GM12878 (cell line): Measurements from ENCODE around the gene VSIG10. TPM values are rescaled to one million over a fixed set of nuclear protein-coding genes. Genes with fewer than 3 reads are reported as not detected.

Experiments used
- CBX5 ChIP-seq: sonication (generic); IDR thresholded peaks from 2 replicates; pipeline ENCODE4 v1.6.1; 2016; ENCODE audit warnings: low read depth, moderate library complexity, mild to moderate bottlenecking, inconsistent platforms
- CHD1 ChIP-seq: IDR thresholded peaks from 2 replicates; pipeline ENCODE4 v1.6.1; 2012; ENCODE audit warnings: low read depth, low read length, improper control_type of control experiment
- CHD2 ChIP-seq: IDR thresholded peaks from 2 replicates; pipeline ENCODE4 v1.6.1; 2011; ENCODE audit warnings: low read depth, low read length, improper control_type of control experiment, borderline replicate concordance
- CREB1 ChIP-seq: IDR thresholded peaks from 2 replicates; pipeline ENCODE4 v1.6.1; 2012; ENCODE audit warnings: low read depth, mild to moderate bottlenecking, inconsistent platforms
- E2F4 ChIP-seq: IDR thresholded peaks from 2 replicates; pipeline ENCODE4 v1.6.1; 2012; ENCODE audit warnings: low read depth, low read length, improper control_type of control experiment
- HDAC2 ChIP-seq: fragments of 200-600 bp; sonication (generic); IDR thresholded peaks from 2 replicates; pipeline ENCODE4 v1.6.1; 2017
- JUNB ChIP-seq: IDR thresholded peaks from 2 replicates; pipeline ENCODE4 v1.6.1; 2016; ENCODE audit warnings: antibody characterized with exemption, mild to moderate bottlenecking
- KAT2A ChIP-seq: conservative IDR thresholded peaks from 2 replicates; pipeline ENCODE4 v1.6.1; 2011; ENCODE audit warnings: low read depth, low read length; ENCODE audit not compliant: control insufficient read depth
- MLLT1 ChIP-seq: fragments of 450-650 bp; IDR thresholded peaks from 2 replicates; pipeline ENCODE4 v1.6.1; 2016; ENCODE audit warnings: mild to moderate bottlenecking
- NFXL1 ChIP-seq: fragments of 450-650 bp; IDR thresholded peaks from 2 replicates; pipeline ENCODE4 v1.6.1; 2017; ENCODE audit warnings: antibody characterized with exemption, mild to moderate bottlenecking, borderline replicate concordance
- PBX3 ChIP-seq: IDR thresholded peaks from 2 replicates; pipeline ENCODE4 v1.6.1; 2011; ENCODE audit warnings: mild to moderate bottlenecking, low read depth, low read length, moderate library complexity; ENCODE audit not compliant: insufficient replicate concordance
- POLR2A ChIP-seq: IDR thresholded peaks from 2 replicates; pipeline ENCODE4 v1.6.1; 2011; ENCODE audit warnings: low read depth, mild to moderate bottlenecking, low read length
- RBBP5 ChIP-seq: fragments of 200-600 bp; sonication (generic); conservative IDR thresholded peaks from 2 replicates; pipeline ENCODE4 v1.6.1; 2016
- SKIL ChIP-seq: fragments of 450-650 bp; IDR thresholded peaks from 2 replicates; pipeline ENCODE4 v1.6.1; 2017; ENCODE audit warnings: mild to moderate bottlenecking, low read depth, inconsistent platforms; ENCODE audit not compliant: poor library complexity, severe bottlenecking
- SP1 ChIP-seq: IDR thresholded peaks from one replicate; pipeline ENCODE4 v1.6.1; 2011; ENCODE audit warnings: low read depth, low read length
- SRF ChIP-seq, 2 experiments: IDR thresholded peaks; 2 replicates each; pipeline ENCODE4 v1.6.1; 2011; ENCODE audit warnings: low read depth in 2 of 2, low read length in 2 of 2, mild to moderate bottlenecking in 1 of 2, moderate library complexity in 1 of 2
- SUZ12 ChIP-seq: fragments of 200-600 bp; sonication (generic); IDR thresholded peaks from one replicate; pipeline ENCODE4 v1.6.1; 2018; ENCODE audit warnings: antibody characterized with exemption, mild to moderate bottlenecking; ENCODE audit not compliant: unreplicated experiment
- TBL1XR1 ChIP-seq: IDR thresholded peaks from 2 replicates; pipeline ENCODE4 v1.6.1; 2012; ENCODE audit warnings: low read depth, low read length, improper control_type of control experiment
- ZNF274 ChIP-seq: IDR thresholded peaks from one replicate; pipeline ENCODE4 v1.8.0; 2011; ENCODE audit not compliant: insufficient read length, insufficient read depth
- ZNF384 ChIP-seq: IDR thresholded peaks from 2 replicates; pipeline ENCODE4 v1.6.1; 2012; ENCODE audit warnings: low read depth, mild to moderate bottlenecking, low read length, improper control_type of control experiment, borderline replicate concordance
- ZNF592 ChIP-seq: fragments of 450-650 bp; IDR thresholded peaks from 2 replicates; pipeline ENCODE4 v1.6.1; 2017; ENCODE audit warnings: mild to moderate bottlenecking, moderate library complexity
- polyA plus RNA-seq, 11 experiments: library from polyadenylated mRNA; depleted of rRNA in 4 of 11; unstranded in 6 of 11; stranded (reverse) in 5 of 11; fragments of >200 nt; fragmentation: Nextera tagmentation in 4 of 11; fragmentation: Illumina TruSeq in 1 of 11; extraction: Ambion mirVana in 4 of 11; extraction: Trizol in 1 of 11; gene quantifications; 1 replicate in 1 of 11; 2 replicates in 10 of 11; pipeline versions ENCODE4 v1.2.1 to v1.2.3, GENCODE V29; 2011 to 2016; ENCODE audit warnings: inconsistent platforms in 2 of 11, missing spikeins in 2 of 11, low read depth in 1 of 11
- total RNA-seq, 4 experiments: library from RNA; depleted of rRNA in 3 of 4; stranded (reverse); fragments of >200 nt in 3 of 4; fragmentation: Illumina TruSeq in 1 of 4; extraction: Trizol in 1 of 4; gene quantifications; 2 replicates each; pipeline versions ENCODE4 v1.2.1 to v1.2.3, GENCODE V29; 2013 to 2021

VSIG10 gene
- total and polyA plus RNA-seq, 10 of the 15 experiments (the other 5 are each of a cell fraction or from before 2014, with no cell fraction given), result 3.4 to 10.2 (median 5.8) TPM

GRCh38 chr12:118135788-118136558 lies 32.2 kb upstream of the VSIG10 start, which contains the start of gene PEBP1 (continued):
- TF ChIP-seq SKIL (no peak), PBX3 (no peak), HDAC2 (no peak), ZNF592 (no peak), NFXL1 (no peak), TBL1XR1 (no peak), ZNF384 (no peak), SP1 (peak; percentile 90), CHD2 (peak; percentile 97), SUZ12 (no peak), ZNF274 (no peak), SRF (IDR thresholded peaks at IDR 0.05; ENCODE audit: low read depth in 2 of 2, low read length in 2 of 2) (no peak), MLLT1 (no peak), CBX5 (no peak), CREB1 (peak; percentile 69), POLR2A (peak; percentile 97), RBBP5 (no peak), CHD1 (no peak), E2F4 (no peak), JUNB (no peak), KAT2A (no peak)
